GM23338 (cell line): ENCODE measurements around the gene THBS2. TPM values are rescaled to one million over a fixed set of nuclear protein-coding genes. Genes with fewer than 3 reads are reported as not detected.

Experiments
- ATAC-seq: fragments of 200-7000 bp; cut with Tn5 transposase; 3 replicates; pipeline ENCODE4 v1.9.1; 2020
- DNase-seq: peaks from one replicate; pipeline ENCODE4 v3.0.0-alpha.2; 2015; ENCODE audit warnings: low spot score
- H2AFZ ChIP-seq: fragments of 200-600 bp; sonication (generic); 2 replicates; pipeline ENCODE4 v1.8.0; 2016; ENCODE audit warnings: antibody characterized with exemption, mild to moderate bottlenecking, moderate library complexity
- H3F3A ChIP-seq: fragments of 200-600 bp; sonication (generic); replicated peaks from 2 replicates; pipeline ENCODE4 v1.8.0; 2017; ENCODE audit warnings: antibody characterized with exemption, mixed run types, low read depth
- H3K27ac ChIP-seq: fragments of 200-600 bp; sonication (generic); 2 replicates; pipeline ENCODE4 v1.6.1; 2016; ENCODE audit warnings: low read depth
- H3K27me3 ChIP-seq: fragments of 200-600 bp; sonication (generic); 2 replicates; pipeline ENCODE4 v1.8.0; 2016; ENCODE audit warnings: mild to moderate bottlenecking, mixed run types, moderate library complexity; ENCODE audit not compliant: insufficient read depth
- H3K36me3 ChIP-seq: fragments of 200-600 bp; sonication (generic); 2 replicates; pipeline ENCODE4 v1.8.0; 2016; ENCODE audit warnings: mild to moderate bottlenecking; ENCODE audit not compliant: insufficient read depth
- H3K4me1 ChIP-seq: fragments of 200-600 bp; sonication (generic); 2 replicates; pipeline ENCODE4 v1.8.0; 2016; ENCODE audit warnings: mild to moderate bottlenecking, moderate library complexity; ENCODE audit not compliant: insufficient read depth
- H3K4me2 ChIP-seq: fragments of 200-600 bp; sonication (generic); 2 replicates; pipeline ENCODE4 v1.7.1; 2017; ENCODE audit warnings: mixed run types
- H3K4me3 ChIP-seq: fragments of 200-600 bp; sonication (generic); 2 replicates; pipeline ENCODE4 v1.6.1; 2016; ENCODE audit warnings: mixed run types
- H3K79me2 ChIP-seq: fragments of 200-600 bp; sonication (generic); replicated peaks from 2 replicates; pipeline ENCODE4 v1.8.0; 2017; ENCODE audit warnings: mild to moderate bottlenecking; ENCODE audit not compliant: insufficient read depth
- H3K9me2 ChIP-seq: fragments of 200-600 bp; sonication (generic); 2 replicates; pipeline ENCODE4 v1.8.0; 2017; ENCODE audit not compliant: insufficient read depth
- H4K20me1 ChIP-seq: fragments of 200-600 bp; sonication (generic); replicated peaks from 2 replicates; pipeline ENCODE4 v1.8.0; 2017; ENCODE audit warnings: mild to moderate bottlenecking; ENCODE audit not compliant: insufficient read depth
- H3K27ac Mint-ChIP-seq: 2 replicates; pipeline ENCODE4 v1.8.0; 2020; ENCODE audit warnings: inconsistent platforms, mild to moderate bottlenecking, moderate library complexity, mixed read lengths
- H3K27me3 Mint-ChIP-seq: 3 replicates; pipeline ENCODE4 v1.8.0; 2022; ENCODE audit warnings: low read depth, mild to moderate bottlenecking, moderate library complexity, mixed read lengths, inconsistent platforms; ENCODE audit not compliant: insufficient read depth, poor library complexity
- H3K36me3 Mint-ChIP-seq: 3 replicates; pipeline ENCODE4 v1.8.0; 2021; ENCODE audit warnings: low read depth, mild to moderate bottlenecking, inconsistent platforms, moderate library complexity, mixed read lengths
- H3K4me1 Mint-ChIP-seq: 3 replicates; pipeline ENCODE4 v1.8.0; 2020; ENCODE audit warnings: mild to moderate bottlenecking, inconsistent platforms, mixed read lengths
- H3K4me3 Mint-ChIP-seq: 3 replicates; pipeline ENCODE4 v1.8.0; 2021; ENCODE audit warnings: moderate library complexity, mild to moderate bottlenecking, inconsistent platforms, mixed read lengths
- H3K9me3 Mint-ChIP-seq: 3 replicates; pipeline ENCODE4 v1.8.0; 2020; ENCODE audit warnings: moderate library complexity, mild to moderate bottlenecking, inconsistent platforms, mixed read lengths
- EZH2 ChIP-seq: fragments of 200-600 bp; sonication (generic); IDR thresholded peaks from one replicate; pipeline ENCODE4 v1.8.0; 2017; ENCODE audit warnings: antibody characterized with exemption, mild to moderate bottlenecking, low read depth; ENCODE audit not compliant: unreplicated experiment
- EZH2phosphoT487 ChIP-seq: fragments of 200-600 bp; sonication (generic); IDR thresholded peaks from one replicate; pipeline ENCODE4 v1.8.1; 2018; ENCODE audit warnings: antibody characterized with exemption; ENCODE audit not compliant: unreplicated experiment
- JUNB ChIP-seq: IDR thresholded peaks from one replicate; pipeline ENCODE4 v1.6.1; 2016; ENCODE audit warnings: antibody characterized with exemption; ENCODE audit not compliant: unreplicated experiment
- NANOG ChIP-seq: IDR thresholded peaks from 2 replicates; pipeline ENCODE4 v1.6.1; 2016; ENCODE audit warnings: antibody characterized with exemption, borderline replicate concordance
- POLR2AphosphoS5 ChIP-seq: IDR thresholded peaks from 2 replicates; pipeline ENCODE4 v1.6.1; 2016; ENCODE audit warnings: antibody characterized with exemption, low read depth
- STAT1 ChIP-seq: IDR thresholded peaks from one replicate; pipeline ENCODE4 v1.6.1; 2016; ENCODE audit warnings: antibody characterized with exemption; ENCODE audit not compliant: unreplicated experiment
- polyA plus RNA-seq: library from polyadenylated mRNA; unstranded; fragments of >200 nt; fragmentation: Nextera tagmentation; extraction: Ambion mirVana; gene quantifications from 2 replicates; pipeline ENCODE4 v1.2.1, GENCODE V29; 2016
- total RNA-seq: library from RNA; depleted of rRNA; stranded (reverse); fragments of >200 nt; shearing (Covaris generic); gene quantifications from 2 replicates; pipeline ENCODE4 v1.2.3, GENCODE V29; 2014
- TF ChIP-seq, protein P1 (sequence below): fragments of 250-450 bp; sonication (Bioruptor Pico); IDR thresholded peaks from 2 replicates; pipeline ENCODE4 v1.5.0; 2020; ENCODE audit warnings: mild to moderate bottlenecking, moderate library complexity
- TF ChIP-seq, protein P2 (sequence below): IDR thresholded peaks from 2 replicates; pipeline ENCODE4 v1.6.1; 2016; ENCODE audit warnings: antibody characterized with exemption
- TF ChIP-seq, protein P3 (sequence below), 2 experiments: fragments of 200-600 bp in 1 of 2; sonication (generic) in 1 of 2; conservative IDR thresholded peaks; 2 replicates each; pipeline versions ENCODE4 v1.5.1 to v1.6.1; 2016 to 2017; ENCODE audit warnings: antibody characterized with exemption in 2 of 2, low read depth in 2 of 2, mild to moderate bottlenecking in 2 of 2, moderate library complexity in 1 of 2

Gene THBS2
- total and polyA plus RNA-seq, 2 experiments from 2014 or later = 7.9 to 44.7 TPM

DNA sequence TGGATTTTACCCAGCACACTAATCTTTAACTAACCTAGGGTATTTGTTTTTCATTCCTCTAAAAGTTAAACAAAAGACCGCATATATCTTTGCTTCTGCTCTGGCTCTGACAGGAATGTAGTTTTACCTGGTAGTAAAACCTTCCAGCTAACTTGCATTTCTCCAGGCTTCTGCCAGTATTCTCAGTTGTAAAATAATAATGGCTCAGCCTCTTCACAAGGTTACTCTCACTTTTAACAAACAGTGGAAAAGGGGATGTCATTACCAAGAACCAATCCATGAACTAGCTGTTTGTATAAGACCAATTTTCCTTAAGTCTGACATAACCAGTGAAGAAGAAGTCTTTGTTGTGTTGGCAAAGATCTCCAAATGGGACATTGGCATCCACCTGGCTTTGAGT is 10.0 kb downstream of the THBS2 start:
- H3K4me1 Mint-ChIP-seq = no peaks in the 10 kb centered on the region; the same call in 2 of the 3 replicates
- H3K27ac ChIP-seq = no peak overlapping the region
- no peaks in the 10 kb centered on the region for H3K27me3 ChIP-seq
- peaks cover 10% of the 10 kb centered on the region; the same call in 1 of the 2 replicates for H3F3A ChIP-seq
- H4K20me1 ChIP-seq = no peaks in the 10 kb centered on the region; the same call in 1 of the 2 replicates
- H3K4me3 Mint-ChIP-seq = no peak overlapping the region
- H3K27me3 Mint-ChIP-seq = peaks cover 6% of the 10 kb centered on the region
- H3K4me3 ChIP-seq = no peak overlapping the region
- TF ChIP-seq NANOG (no peak), JUNB (no peak)
- peaks cover 6% of the 10 kb centered on the region; the same call in 1 of the 2 replicates for H3K9me2 ChIP-seq
- peaks cover 12% of the 10 kb centered on the region; the same call in 1 of the 2 replicates for H3K36me3 ChIP-seq
- H3K27ac Mint-ChIP-seq = no peak overlapping the region
- H3K36me3 Mint-ChIP-seq = peaks cover 52% of the 10 kb centered on the region
- no peak overlapping the region for H3K4me2 ChIP-seq
- H3K4me1 ChIP-seq = no peaks in the 10 kb centered on the region
- DNase-seq = no peak
- no peak overlapping the region for H2AFZ ChIP-seq
- peaks cover 5% of the 10 kb centered on the region for H3K9me3 Mint-ChIP-seq
- ATAC-seq = no peak
- no peaks in the 10 kb centered on the region for H3K79me2 ChIP-seq

DNA sequence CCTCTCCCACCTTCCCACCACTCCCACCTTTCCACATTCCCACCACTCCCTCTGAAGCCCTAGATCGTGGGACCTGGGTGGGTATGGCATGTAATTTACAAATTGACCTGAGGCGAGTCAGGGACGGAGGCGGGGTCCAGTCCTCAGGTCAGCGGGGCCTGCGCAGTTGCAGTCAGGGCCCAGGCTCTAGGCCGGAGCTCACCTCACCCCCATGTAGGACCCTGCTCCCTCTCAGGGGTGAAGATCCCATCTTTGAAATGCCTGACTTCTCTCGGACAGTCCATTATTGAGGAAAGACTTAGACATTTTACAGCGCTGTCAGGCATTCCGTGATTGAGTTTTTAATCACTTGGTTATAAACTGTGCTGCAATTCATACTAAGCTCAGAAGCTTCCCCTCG is 10.5 kb downstream of the THBS2 start:
- H3K9me3 Mint-ChIP-seq = peaks cover 5% of the 10 kb centered on the region
- peaks cover 12% of the 10 kb centered on the region; the same call in 1 of the 2 replicates for H3K36me3 ChIP-seq
- H3K27ac Mint-ChIP-seq = no peak overlapping the region
- TF ChIP-seq NANOG (no peak), STAT1 (no peak), JUNB (no peak), EZH2 (no peak), EZH2phosphoT487 (no peak), POLR2AphosphoS5 (no peak)
- TF ChIP-seq, protein P1, sequence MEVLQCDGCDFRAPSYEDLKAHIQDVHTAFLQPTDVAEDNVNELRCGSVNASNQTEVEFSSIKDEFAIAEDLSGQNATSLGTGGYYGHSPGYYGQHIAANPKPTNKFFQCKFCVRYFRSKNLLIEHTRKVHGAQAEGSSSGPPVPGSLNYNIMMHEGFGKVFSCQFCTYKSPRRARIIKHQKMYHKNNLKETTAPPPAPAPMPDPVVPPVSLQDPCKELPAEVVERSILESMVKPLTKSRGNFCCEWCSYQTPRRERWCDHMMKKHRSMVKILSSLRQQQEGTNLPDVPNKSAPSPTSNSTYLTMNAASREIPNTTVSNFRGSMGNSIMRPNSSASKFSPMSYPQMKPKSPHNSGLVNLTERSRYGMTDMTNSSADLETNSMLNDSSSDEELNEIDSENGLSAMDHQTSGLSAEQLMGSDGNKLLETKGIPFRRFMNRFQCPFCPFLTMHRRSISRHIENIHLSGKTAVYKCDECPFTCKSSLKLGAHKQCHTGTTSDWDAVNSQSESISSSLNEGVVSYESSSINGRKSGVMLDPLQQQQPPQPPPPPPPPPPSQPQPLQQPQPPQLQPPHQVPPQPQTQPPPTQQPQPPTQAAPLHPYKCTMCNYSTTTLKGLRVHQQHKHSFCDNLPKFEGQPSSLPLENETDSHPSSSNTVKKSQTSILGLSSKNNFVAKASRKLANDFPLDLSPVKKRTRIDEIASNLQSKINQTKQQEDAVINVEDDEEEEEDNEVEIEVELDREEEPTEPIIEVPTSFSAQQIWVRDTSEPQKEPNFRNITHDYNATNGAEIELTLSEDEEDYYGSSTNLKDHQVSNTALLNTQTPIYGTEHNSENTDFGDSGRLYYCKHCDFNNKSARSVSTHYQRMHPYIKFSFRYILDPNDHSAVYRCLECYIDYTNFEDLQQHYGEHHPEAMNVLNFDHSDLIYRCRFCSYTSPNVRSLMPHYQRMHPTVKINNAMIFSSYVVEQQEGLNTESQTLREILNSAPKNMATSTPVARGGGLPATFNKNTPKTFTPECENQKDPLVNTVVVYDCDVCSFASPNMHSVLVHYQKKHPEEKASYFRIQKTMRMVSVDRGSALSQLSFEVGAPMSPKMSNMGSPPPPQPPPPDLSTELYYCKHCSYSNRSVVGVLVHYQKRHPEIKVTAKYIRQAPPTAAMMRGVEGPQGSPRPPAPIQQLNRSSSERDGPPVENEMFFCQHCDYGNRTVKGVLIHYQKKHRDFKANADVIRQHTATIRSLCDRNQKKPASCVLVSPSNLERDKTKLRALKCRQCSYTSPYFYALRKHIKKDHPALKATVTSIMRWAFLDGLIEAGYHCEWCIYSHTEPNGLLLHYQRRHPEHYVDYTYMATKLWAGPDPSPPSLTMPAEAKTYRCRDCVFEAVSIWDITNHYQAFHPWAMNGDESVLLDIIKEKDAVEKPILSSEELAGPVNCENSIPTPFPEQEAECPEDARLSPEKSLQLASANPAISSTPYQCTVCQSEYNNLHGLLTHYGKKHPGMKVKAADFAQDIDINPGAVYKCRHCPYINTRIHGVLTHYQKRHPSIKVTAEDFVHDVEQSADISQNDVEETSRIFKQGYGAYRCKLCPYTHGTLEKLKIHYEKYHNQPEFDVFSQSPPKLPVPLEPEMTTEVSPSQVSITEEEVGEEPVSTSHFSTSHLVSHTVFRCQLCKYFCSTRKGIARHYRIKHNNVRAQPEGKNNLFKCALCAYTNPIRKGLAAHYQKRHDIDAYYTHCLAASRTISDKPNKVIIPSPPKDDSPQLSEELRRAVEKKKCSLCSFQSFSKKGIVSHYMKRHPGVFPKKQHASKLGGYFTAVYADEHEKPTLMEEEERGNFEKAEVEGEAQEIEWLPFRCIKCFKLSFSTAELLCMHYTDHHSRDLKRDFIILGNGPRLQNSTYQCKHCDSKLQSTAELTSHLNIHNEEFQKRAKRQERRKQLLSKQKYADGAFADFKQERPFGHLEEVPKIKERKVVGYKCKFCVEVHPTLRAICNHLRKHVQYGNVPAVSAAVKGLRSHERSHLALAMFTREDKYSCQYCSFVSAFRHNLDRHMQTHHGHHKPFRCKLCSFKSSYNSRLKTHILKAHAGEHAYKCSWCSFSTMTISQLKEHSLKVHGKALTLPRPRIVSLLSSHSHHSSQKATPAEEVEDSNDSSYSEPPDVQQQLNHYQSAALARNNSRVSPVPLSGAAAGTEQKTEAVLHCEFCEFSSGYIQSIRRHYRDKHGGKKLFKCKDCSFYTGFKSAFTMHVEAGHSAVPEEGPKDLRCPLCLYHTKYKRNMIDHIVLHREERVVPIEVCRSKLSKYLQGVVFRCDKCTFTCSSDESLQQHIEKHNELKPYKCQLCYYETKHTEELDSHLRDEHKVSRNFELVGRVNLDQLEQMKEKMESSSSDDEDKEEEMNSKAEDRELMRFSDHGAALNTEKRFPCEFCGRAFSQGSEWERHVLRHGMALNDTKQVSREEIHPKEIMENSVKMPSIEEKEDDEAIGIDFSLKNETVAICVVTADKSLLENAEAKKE = no peak
- TF ChIP-seq, protein P2, sequence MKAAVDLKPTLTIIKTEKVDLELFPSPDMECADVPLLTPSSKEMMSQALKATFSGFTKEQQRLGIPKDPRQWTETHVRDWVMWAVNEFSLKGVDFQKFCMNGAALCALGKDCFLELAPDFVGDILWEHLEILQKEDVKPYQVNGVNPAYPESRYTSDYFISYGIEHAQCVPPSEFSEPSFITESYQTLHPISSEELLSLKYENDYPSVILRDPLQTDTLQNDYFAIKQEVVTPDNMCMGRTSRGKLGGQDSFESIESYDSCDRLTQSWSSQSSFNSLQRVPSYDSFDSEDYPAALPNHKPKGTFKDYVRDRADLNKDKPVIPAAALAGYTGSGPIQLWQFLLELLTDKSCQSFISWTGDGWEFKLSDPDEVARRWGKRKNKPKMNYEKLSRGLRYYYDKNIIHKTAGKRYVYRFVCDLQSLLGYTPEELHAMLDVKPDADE = no peak
- TF ChIP-seq, protein P3, sequence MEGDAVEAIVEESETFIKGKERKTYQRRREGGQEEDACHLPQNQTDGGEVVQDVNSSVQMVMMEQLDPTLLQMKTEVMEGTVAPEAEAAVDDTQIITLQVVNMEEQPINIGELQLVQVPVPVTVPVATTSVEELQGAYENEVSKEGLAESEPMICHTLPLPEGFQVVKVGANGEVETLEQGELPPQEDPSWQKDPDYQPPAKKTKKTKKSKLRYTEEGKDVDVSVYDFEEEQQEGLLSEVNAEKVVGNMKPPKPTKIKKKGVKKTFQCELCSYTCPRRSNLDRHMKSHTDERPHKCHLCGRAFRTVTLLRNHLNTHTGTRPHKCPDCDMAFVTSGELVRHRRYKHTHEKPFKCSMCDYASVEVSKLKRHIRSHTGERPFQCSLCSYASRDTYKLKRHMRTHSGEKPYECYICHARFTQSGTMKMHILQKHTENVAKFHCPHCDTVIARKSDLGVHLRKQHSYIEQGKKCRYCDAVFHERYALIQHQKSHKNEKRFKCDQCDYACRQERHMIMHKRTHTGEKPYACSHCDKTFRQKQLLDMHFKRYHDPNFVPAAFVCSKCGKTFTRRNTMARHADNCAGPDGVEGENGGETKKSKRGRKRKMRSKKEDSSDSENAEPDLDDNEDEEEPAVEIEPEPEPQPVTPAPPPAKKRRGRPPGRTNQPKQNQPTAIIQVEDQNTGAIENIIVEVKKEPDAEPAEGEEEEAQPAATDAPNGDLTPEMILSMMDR (conservative IDR thresholded peaks at IDR 0.05; ENCODE audit: low read depth in 2 of 2) = no peak

More for the DNA sequence above, 10.5 kb downstream of the THBS2 start:
- Histone ChIP-seq H3K4me1 (no peaks in the 10 kb centered on the region), H3K27ac (no peak overlapping the region), H4K20me1 (no peaks in the 10 kb centered on the region; the same call in 1 of the 2 replicates), H2AFZ (no peak overlapping the region), H3K27me3 (no peaks in the 10 kb centered on the region), H3F3A (peaks cover 10% of the 10 kb centered on the region; the same call in 1 of the 2 replicates), H3K79me2 (no peaks in the 10 kb centered on the region), H3K4me2 (no peak overlapping the region), H3K4me3 (no peak overlapping the region), H3K9me2 (peaks cover 6% of the 10 kb centered on the region; the same call in 1 of the 2 replicates)
- Mint-ChIP-seq H3K4me3 (no peak overlapping the region), H3K4me1 (no peaks in the 10 kb centered on the region; the same call in 2 of the 3 replicates), H3K27me3 (peaks cover 6% of the 10 kb centered on the region), H3K36me3 (peaks cover 51% of the 10 kb centered on the region)
- DNase-seq (no peak), ATAC-seq (no peak)
